A673 (cell line): ENCODE measurements around the gene CNTROB. TPM values are rescaled to one million over a fixed set of nuclear protein-coding genes. Genes with fewer than 3 reads are reported as not detected.

Experiments used
- BruUV-seq: library from RNA; stranded (reverse); fragments of 400-500 nt; replicated peaks from 2 replicates; lab custom pipeline; 2021; lab: Mats Ljungman, UMichigan
- CTCF ChIA-PET: fragments of 300-600 bp; sonication (Branson Sonifier 250); formaldehyde crosslinking; loops from one replicate; lab custom pipeline; 2022; ENCODE audit warnings: antibody characterized with exemption; lab: Charles Lee
- POLR2A ChIA-PET: fragments of 300-600 bp; sonication (Branson Sonifier 250); formaldehyde crosslinking; loops from one replicate; lab custom pipeline; 2022; ENCODE audit warnings: antibody characterized with exemption; ENCODE audit not compliant: low non-redundant PET; lab: Charles Lee
- DNase-seq: peaks from one replicate; pipeline ENCODE4 v3.0.0-alpha.2; 2015; ENCODE audit warnings: low spot score
- H3K27ac ChIP-seq: fragments of 200-600 bp; sonication (generic); 2 replicates; pipeline ENCODE4 v1.5.1; 2016; ENCODE audit warnings: mixed run types, low read depth, mild to moderate bottlenecking, mixed read lengths, antibody characterized with exemption, low read length; ENCODE audit not compliant: poor library complexity, severe bottlenecking
- H3K27me3 ChIP-seq: fragments of 200-600 bp; sonication (generic); replicated peaks from 2 replicates; pipeline ENCODE4 v1.6.1; 2017; ENCODE audit warnings: mixed run types, low read depth, mild to moderate bottlenecking, mixed read lengths, antibody characterized with exemption, low read length; ENCODE audit not compliant: insufficient read depth, poor library complexity
- H3K36me3 ChIP-seq: fragments of 200-600 bp; sonication (generic); 2 replicates; pipeline ENCODE4 v1.6.1; 2016; ENCODE audit warnings: mixed run types, mild to moderate bottlenecking, mixed read lengths, antibody characterized with exemption, low read length; ENCODE audit not compliant: insufficient read depth, poor library complexity, severe bottlenecking
- H3K4me1 ChIP-seq: fragments of 200-600 bp; sonication (generic); 2 replicates; pipeline ENCODE4 v1.6.1; 2017; ENCODE audit warnings: mixed run types, mild to moderate bottlenecking, mixed read lengths, antibody characterized with exemption, low read length; ENCODE audit not compliant: insufficient read depth, poor library complexity, severe bottlenecking
- H3K4me3 ChIP-seq: fragments of 200-600 bp; sonication (generic); 2 replicates; pipeline ENCODE4 v1.5.1; 2016; ENCODE audit warnings: low read depth, mixed run types, mild to moderate bottlenecking, mixed read lengths, low read length; ENCODE audit not compliant: poor library complexity, severe bottlenecking
- H3K9me3 ChIP-seq: fragments of 200-600 bp; sonication (generic); 2 replicates; pipeline ENCODE4 v1.6.1; 2016; ENCODE audit warnings: mixed run types, low read depth, mild to moderate bottlenecking, mixed read lengths, antibody characterized with exemption, low read length; ENCODE audit not compliant: poor library complexity, severe bottlenecking
- CTCF ChIP-seq: fragments of 300-800, 200-600 bp; sonication (generic); conservative IDR thresholded peaks from 2 replicates; pipeline ENCODE4 v1.5.1; 2017; ENCODE audit warnings: low read depth, mild to moderate bottlenecking, antibody characterized with exemption, low read length, moderate library complexity, mixed read lengths
- EZH2 ChIP-seq: fragments of 200-600 bp; sonication (generic); IDR thresholded peaks from 2 replicates; pipeline ENCODE4 v1.6.1; 2017; ENCODE audit warnings: borderline replicate concordance, low read depth, mild to moderate bottlenecking, mixed read lengths, antibody characterized with exemption, low read length; ENCODE audit not compliant: poor library complexity, severe bottlenecking
- intact Hi-C: fragments of 100-400 bp; cut with micrococcal nuclease; formaldehyde crosslinking; loops from one replicate; pipeline ENCODE4 v1.10.0; 2022; ENCODE audit not compliant: unreplicated experiment
- total RNA-seq: library from RNA; stranded (reverse); gene quantifications from 2 replicates; pipeline ENCODE4 v1.2.3, GENCODE V29; 2021

The CNTROB gene
- total RNA-seq, 1 experiment from 2014 or later, result 72.3 TPM

GRCh38 chr17:7912927-7913524, 19.0 kb upstream of the CNTROB start:
- H3K4me1 ChIP-seq, result peaks cover 15% of the 10 kb centered on the region
- no peak overlapping the region for H3K27ac ChIP-seq
- H3K4me3 ChIP-seq, result no peak overlapping the region
- POLR2A ChIA-PET, result no interaction called here
- peak; percentile 75 for DNase-seq
- H3K36me3 ChIP-seq, result peaks cover 47% of the 10 kb centered on the region
- CTCF ChIA-PET, result interaction anchor here (0.6 to 1.5 kb wide), 6 partner anchors 43 to 144 kb away, joined by 3 to 23 read pairs (median 4); no protein-coding TSS in a partner anchor
- intact Hi-C loops, result loop anchor here (1.0 kb wide), 3 partner anchors 75 to 144 kb away; no protein-coding TSS in a partner anchor
- H3K27me3 ChIP-seq, result no peaks in the 10 kb centered on the region
- no TSS peak for BruUV-seq
- no peaks in the 10 kb centered on the region for H3K9me3 ChIP-seq
- TF ChIP-seq CTCF (peak; percentile 70), EZH2 (no peak)

GRCh38 chr17:7915179-7915610, 16.8 kb upstream of the CNTROB start:
- no peak for DNase-seq
- Histone ChIP-seq H3K27me3 (no peaks in the 10 kb centered on the region), H3K4me3 (peak overlapping the region; percentile 53), H3K27ac (peak overlapping the region; percentile 48), H3K4me1 (peaks cover 15% of the 10 kb centered on the region), H3K36me3 (peaks cover 25% of the 10 kb centered on the region), H3K9me3 (no peaks in the 10 kb centered on the region)
- TF ChIP-seq CTCF (no peak), EZH2 (no peak)
- ChIA-PET POLR2A (no interaction called here), CTCF (no interaction called here)
- BruUV-seq, result no TSS peak
- intact Hi-C loops, result no loop called here

- peak within 1 kb of the TSS; percentile 76 for H3K27ac ChIP-seq
- CTCF ChIA-PET, result no interaction called here
- BruUV-seq, result no TSS peak
Observed at GRCh38 chr17:7915611-7916384, 16.2 kb upstream of the CNTROB start, which contains the start of gene RNF227. Gene RNF227 (minus strand): TSS chr17:7916289. CDS start chr17:7916195, 94 bp downstream.

More at GRCh38 chr17:7915611-7916384, 16.2 kb upstream of the CNTROB start, which contains the start of gene RNF227:
- POLR2A ChIA-PET, result interaction anchor here (0.6 kb wide), 1 partner anchor 14 kb away, joined by 3 read pairs; the partner anchor contains the start of gene KCNAB3
- Histone ChIP-seq H3K4me1 (peaks cover 15% of the 10 kb centered on the region), H3K36me3 (peaks cover 20% of the 10 kb centered on the region), H3K4me3 (peak within 1 kb of the TSS; percentile 53), H3K27me3 (no peaks in the 10 kb centered on the region), H3K9me3 (no peaks in the 10 kb centered on the region)
- DNase-seq, result peak; percentile 98
- no peak for TF ChIP-seq EZH2
- no peak for TF ChIP-seq CTCF
- intact Hi-C loops, result no loop called here
